PFSK-1 (cell line): Measurements from ENCODE around the gene ERC2.

ENCODE experiments used
- FOXP2 ChIP-seq: optimal IDR thresholded peaks from 2 replicates; pipeline ENCODE3; 2011; ENCODE audit warnings: borderline replicate concordance, control low read depth, inconsistent platforms; ENCODE audit not compliant: insufficient read depth; ENCODE audit errors: extremely low read length, extremely low read depth
- POLR2AphosphoS5 ChIP-seq: IDR thresholded peaks from 2 replicates; pipeline ENCODE4 v1.6.1; 2012; ENCODE audit warnings: low read depth, mild to moderate bottlenecking, control low read depth, low read length, moderate library complexity
- SIN3A ChIP-seq: IDR thresholded peaks from 2 replicates; pipeline ENCODE4 v1.6.1; 2012; ENCODE audit warnings: mild to moderate bottlenecking, low read length, moderate library complexity, borderline replicate concordance; ENCODE audit not compliant: insufficient read depth
- TAF1 ChIP-seq: IDR thresholded peaks from 2 replicates; pipeline ENCODE4 v1.6.1; 2012; ENCODE audit warnings: low read length, control low read depth, borderline replicate concordance; ENCODE audit not compliant: insufficient read depth
- TF ChIP-seq, protein P1 (sequence below), 2 experiments: IDR thresholded peaks; 2 replicates each; pipeline versions ENCODE4 v1.6.1 to v1.8.0; 2011 to 2012; ENCODE audit warnings: low read depth in 2 of 2, low read length in 2 of 2, control low read depth in 1 of 2, inconsistent platforms in 1 of 2, mild to moderate bottlenecking in 1 of 2, moderate library complexity in 1 of 2; ENCODE audit not compliant: insufficient read depth in 1 of 2

The ERC2 gene

DNA sequence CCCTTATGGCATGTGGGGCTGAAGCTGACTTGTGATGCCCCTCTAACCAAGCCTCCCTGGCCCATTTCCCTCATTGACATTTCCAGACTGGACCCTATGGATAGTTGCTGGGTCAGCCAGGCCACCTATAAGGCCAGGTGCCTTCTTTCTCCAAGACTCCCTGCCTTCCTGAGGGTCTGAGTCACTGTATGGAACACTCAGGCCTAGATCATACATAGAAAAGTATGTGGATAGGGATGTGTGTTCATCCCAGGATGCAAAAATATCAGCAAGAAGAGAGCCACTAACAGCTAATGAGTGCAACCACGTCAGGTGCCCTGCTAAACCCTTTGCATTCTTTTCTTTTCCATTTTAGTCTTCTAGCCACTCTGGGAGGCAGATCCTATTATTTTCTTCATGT lies 812.7 kb downstream of the ERC2 start:
- no peak for TF ChIP-seq POLR2AphosphoS5
- no peak for TF ChIP-seq FOXP2
- no peak for TF ChIP-seq TAF1
- TF ChIP-seq, protein P1, sequence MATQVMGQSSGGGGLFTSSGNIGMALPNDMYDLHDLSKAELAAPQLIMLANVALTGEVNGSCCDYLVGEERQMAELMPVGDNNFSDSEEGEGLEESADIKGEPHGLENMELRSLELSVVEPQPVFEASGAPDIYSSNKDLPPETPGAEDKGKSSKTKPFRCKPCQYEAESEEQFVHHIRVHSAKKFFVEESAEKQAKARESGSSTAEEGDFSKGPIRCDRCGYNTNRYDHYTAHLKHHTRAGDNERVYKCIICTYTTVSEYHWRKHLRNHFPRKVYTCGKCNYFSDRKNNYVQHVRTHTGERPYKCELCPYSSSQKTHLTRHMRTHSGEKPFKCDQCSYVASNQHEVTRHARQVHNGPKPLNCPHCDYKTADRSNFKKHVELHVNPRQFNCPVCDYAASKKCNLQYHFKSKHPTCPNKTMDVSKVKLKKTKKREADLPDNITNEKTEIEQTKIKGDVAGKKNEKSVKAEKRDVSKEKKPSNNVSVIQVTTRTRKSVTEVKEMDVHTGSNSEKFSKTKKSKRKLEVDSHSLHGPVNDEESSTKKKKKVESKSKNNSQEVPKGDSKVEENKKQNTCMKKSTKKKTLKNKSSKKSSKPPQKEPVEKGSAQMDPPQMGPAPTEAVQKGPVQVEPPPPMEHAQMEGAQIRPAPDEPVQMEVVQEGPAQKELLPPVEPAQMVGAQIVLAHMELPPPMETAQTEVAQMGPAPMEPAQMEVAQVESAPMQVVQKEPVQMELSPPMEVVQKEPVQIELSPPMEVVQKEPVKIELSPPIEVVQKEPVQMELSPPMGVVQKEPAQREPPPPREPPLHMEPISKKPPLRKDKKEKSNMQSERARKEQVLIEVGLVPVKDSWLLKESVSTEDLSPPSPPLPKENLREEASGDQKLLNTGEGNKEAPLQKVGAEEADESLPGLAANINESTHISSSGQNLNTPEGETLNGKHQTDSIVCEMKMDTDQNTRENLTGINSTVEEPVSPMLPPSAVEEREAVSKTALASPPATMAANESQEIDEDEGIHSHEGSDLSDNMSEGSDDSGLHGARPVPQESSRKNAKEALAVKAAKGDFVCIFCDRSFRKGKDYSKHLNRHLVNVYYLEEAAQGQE (IDR thresholded peaks at IDR 0.05; ENCODE audit: insufficient read depth in 1 of 2, low read depth in 2 of 2, low read length in 2 of 2) = no peak
- no peak for TF ChIP-seq SIN3A

DNA sequence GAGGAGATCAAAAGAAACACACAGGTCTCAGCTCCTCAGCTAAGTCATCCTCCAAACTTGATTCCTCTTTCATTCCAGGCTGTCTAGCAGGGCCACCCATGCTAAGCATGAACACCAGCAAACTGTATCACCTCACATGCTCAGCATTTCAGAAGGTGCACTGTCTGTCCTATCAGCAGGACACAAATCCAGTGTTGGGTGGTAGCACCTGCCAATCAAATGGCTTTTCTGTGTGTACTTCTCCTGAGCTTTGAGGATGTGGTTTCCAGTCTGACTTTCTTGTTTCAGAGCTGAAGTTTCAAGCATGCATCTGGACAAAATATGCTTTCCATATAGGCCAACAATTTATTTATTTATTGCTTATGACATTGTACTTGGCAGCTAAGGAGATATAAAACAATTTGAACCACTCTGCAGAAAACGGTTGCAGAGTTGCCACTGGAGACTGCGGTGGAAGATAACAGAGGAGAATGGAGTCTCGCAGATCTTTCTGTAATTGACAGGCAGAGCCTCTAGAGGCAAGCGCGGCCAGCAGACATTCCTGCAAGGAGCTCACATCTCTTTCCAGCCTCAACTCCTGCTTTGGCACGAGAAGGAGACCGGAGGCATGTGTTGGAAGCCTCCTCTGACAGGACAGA lies 814.0 kb downstream of the ERC2 start:
- TF ChIP-seq FOXP2 = no peak
- TF ChIP-seq, protein P1 (IDR thresholded peaks at IDR 0.05; ENCODE audit: insufficient read depth in 1 of 2, low read depth in 2 of 2, low read length in 2 of 2) = no peak
- TF ChIP-seq TAF1 = no peak
- no peak for TF ChIP-seq POLR2AphosphoS5
- TF ChIP-seq SIN3A = no peak

DNA sequence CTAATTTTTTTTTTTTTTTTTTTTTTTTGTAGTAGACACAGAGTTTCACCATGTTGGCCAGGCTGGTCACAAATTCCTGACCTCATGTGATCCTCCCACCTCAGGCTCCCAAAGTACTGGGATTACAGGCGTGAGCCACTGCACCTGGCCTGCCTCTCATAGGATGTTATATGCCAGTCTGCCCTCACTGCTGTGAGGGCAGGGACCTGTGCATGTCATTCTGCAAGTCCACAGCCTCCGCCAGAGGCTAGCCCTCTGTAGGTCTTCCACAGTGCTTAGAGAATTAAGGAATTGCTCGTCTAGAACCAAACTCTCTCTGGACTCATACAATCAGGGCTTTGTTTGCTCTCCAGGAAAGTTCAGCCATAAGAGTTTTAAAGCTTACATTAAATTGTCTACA lies 817.3 kb downstream of the ERC2 start:
- TF ChIP-seq, protein P1 (IDR thresholded peaks at IDR 0.05; ENCODE audit: insufficient read depth in 1 of 2, low read depth in 2 of 2, low read length in 2 of 2) = no peak
- TF ChIP-seq POLR2AphosphoS5 (no peak), SIN3A (no peak), TAF1 (no peak), FOXP2 (no peak)

DNA sequence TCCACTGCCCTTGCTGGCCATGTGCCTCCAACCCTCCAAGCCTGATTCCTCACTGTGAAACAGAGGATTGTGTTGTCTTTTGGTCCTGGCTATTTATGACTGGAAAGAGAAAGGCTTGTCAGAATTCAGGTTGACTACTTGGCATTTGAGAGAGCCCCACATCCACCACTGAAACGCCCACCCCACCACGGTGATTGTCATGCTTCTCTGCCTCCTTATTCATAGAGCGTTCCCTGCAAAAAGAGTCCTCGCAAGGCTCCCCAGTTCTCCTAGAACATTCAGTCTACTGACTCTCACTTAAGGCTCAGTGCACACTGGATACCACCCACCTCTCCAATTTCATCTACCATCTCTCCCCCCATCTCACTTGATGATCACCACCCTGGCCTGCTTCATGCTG lies 818.3 kb downstream of the ERC2 start:
- TF ChIP-seq POLR2AphosphoS5 = no peak
- TF ChIP-seq SIN3A = no peak
- TF ChIP-seq, protein P1 (IDR thresholded peaks at IDR 0.05; ENCODE audit: insufficient read depth in 1 of 2, low read depth in 2 of 2, low read length in 2 of 2) = no peak
- TF ChIP-seq TAF1 = no peak
- no peak for TF ChIP-seq FOXP2

DNA sequence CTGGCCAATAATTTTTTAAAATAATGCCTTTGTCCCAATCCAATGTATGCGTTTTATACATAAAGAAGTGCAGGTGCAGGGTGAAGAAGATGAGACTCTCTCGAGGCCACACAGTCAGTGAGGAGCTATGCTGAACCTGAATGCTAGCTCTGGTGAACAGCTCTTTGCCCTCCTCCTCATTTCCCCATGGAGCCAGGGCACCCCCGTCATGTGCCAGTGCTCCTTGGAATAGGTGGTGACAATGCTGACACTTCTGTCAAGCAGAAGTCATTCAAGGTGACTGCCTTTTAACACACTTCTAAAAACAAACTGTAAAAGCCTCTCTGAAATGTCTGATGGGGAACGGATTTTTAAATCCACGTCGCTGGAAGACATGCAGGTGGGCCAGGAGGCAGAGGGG lies 818.7 kb downstream of the ERC2 start:
- TF ChIP-seq SIN3A (no peak), FOXP2 (no peak), TAF1 (no peak), POLR2AphosphoS5 (no peak)
- TF ChIP-seq, protein P1 (IDR thresholded peaks at IDR 0.05; ENCODE audit: insufficient read depth in 1 of 2, low read depth in 2 of 2, low read length in 2 of 2) = no peak
